GM23338 (cell line): ENCODE results near the gene NID2. TPM values are rescaled to one million over a fixed set of nuclear protein-coding genes. Genes with fewer than 3 reads are reported as not detected.

Experiments used
- ATAC-seq: fragments of 200-7000 bp; cut with Tn5 transposase; 3 replicates; pipeline ENCODE4 v1.9.1; 2020
- DNase-seq: peaks from one replicate; pipeline ENCODE4 v3.0.0-alpha.2; 2015; ENCODE audit warnings: low spot score
- H2AFZ ChIP-seq: fragments of 200-600 bp; sonication (generic); 2 replicates; pipeline ENCODE4 v1.8.0; 2016; ENCODE audit warnings: antibody characterized with exemption, mild to moderate bottlenecking, moderate library complexity
- H3F3A ChIP-seq: fragments of 200-600 bp; sonication (generic); replicated peaks from 2 replicates; pipeline ENCODE4 v1.8.0; 2017; ENCODE audit warnings: antibody characterized with exemption, mixed run types, low read depth
- H3K27ac ChIP-seq: fragments of 200-600 bp; sonication (generic); 2 replicates; pipeline ENCODE4 v1.6.1; 2016; ENCODE audit warnings: low read depth
- H3K27me3 ChIP-seq: fragments of 200-600 bp; sonication (generic); 2 replicates; pipeline ENCODE4 v1.8.0; 2016; ENCODE audit warnings: mild to moderate bottlenecking, mixed run types, moderate library complexity; ENCODE audit not compliant: insufficient read depth
- H3K36me3 ChIP-seq: fragments of 200-600 bp; sonication (generic); 2 replicates; pipeline ENCODE4 v1.8.0; 2016; ENCODE audit warnings: mild to moderate bottlenecking; ENCODE audit not compliant: insufficient read depth
- H3K4me1 ChIP-seq: fragments of 200-600 bp; sonication (generic); 2 replicates; pipeline ENCODE4 v1.8.0; 2016; ENCODE audit warnings: mild to moderate bottlenecking, moderate library complexity; ENCODE audit not compliant: insufficient read depth
- H3K4me2 ChIP-seq: fragments of 200-600 bp; sonication (generic); 2 replicates; pipeline ENCODE4 v1.7.1; 2017; ENCODE audit warnings: mixed run types
- H3K4me3 ChIP-seq: fragments of 200-600 bp; sonication (generic); 2 replicates; pipeline ENCODE4 v1.6.1; 2016; ENCODE audit warnings: mixed run types
- H3K79me2 ChIP-seq: fragments of 200-600 bp; sonication (generic); replicated peaks from 2 replicates; pipeline ENCODE4 v1.8.0; 2017; ENCODE audit warnings: mild to moderate bottlenecking; ENCODE audit not compliant: insufficient read depth
- H3K9me2 ChIP-seq: fragments of 200-600 bp; sonication (generic); 2 replicates; pipeline ENCODE4 v1.8.0; 2017; ENCODE audit not compliant: insufficient read depth
- H4K20me1 ChIP-seq: fragments of 200-600 bp; sonication (generic); replicated peaks from 2 replicates; pipeline ENCODE4 v1.8.0; 2017; ENCODE audit warnings: mild to moderate bottlenecking; ENCODE audit not compliant: insufficient read depth
- H3K27ac Mint-ChIP-seq: 2 replicates; pipeline ENCODE4 v1.8.0; 2020; ENCODE audit warnings: inconsistent platforms, mild to moderate bottlenecking, moderate library complexity, mixed read lengths
- H3K27me3 Mint-ChIP-seq: 3 replicates; pipeline ENCODE4 v1.8.0; 2022; ENCODE audit warnings: low read depth, mild to moderate bottlenecking, moderate library complexity, mixed read lengths, inconsistent platforms; ENCODE audit not compliant: insufficient read depth, poor library complexity
- H3K36me3 Mint-ChIP-seq: 3 replicates; pipeline ENCODE4 v1.8.0; 2021; ENCODE audit warnings: low read depth, mild to moderate bottlenecking, inconsistent platforms, moderate library complexity, mixed read lengths
- H3K4me1 Mint-ChIP-seq: 3 replicates; pipeline ENCODE4 v1.8.0; 2020; ENCODE audit warnings: mild to moderate bottlenecking, inconsistent platforms, mixed read lengths
- H3K4me3 Mint-ChIP-seq: 3 replicates; pipeline ENCODE4 v1.8.0; 2021; ENCODE audit warnings: moderate library complexity, mild to moderate bottlenecking, inconsistent platforms, mixed read lengths
- H3K9me3 Mint-ChIP-seq: 3 replicates; pipeline ENCODE4 v1.8.0; 2020; ENCODE audit warnings: moderate library complexity, mild to moderate bottlenecking, inconsistent platforms, mixed read lengths
- CREB1 ChIP-seq: fragments of 250-450 bp; sonication (Bioruptor Pico); IDR thresholded peaks from 2 replicates; pipeline ENCODE4 v1.5.0; 2020; ENCODE audit warnings: low read depth, mild to moderate bottlenecking, moderate library complexity
- EZH2 ChIP-seq: fragments of 200-600 bp; sonication (generic); IDR thresholded peaks from one replicate; pipeline ENCODE4 v1.8.0; 2017; ENCODE audit warnings: antibody characterized with exemption, mild to moderate bottlenecking, low read depth; ENCODE audit not compliant: unreplicated experiment
- EZH2phosphoT487 ChIP-seq: fragments of 200-600 bp; sonication (generic); IDR thresholded peaks from one replicate; pipeline ENCODE4 v1.8.1; 2018; ENCODE audit warnings: antibody characterized with exemption; ENCODE audit not compliant: unreplicated experiment
- JUNB ChIP-seq: IDR thresholded peaks from one replicate; pipeline ENCODE4 v1.6.1; 2016; ENCODE audit warnings: antibody characterized with exemption; ENCODE audit not compliant: unreplicated experiment
- NANOG ChIP-seq: IDR thresholded peaks from 2 replicates; pipeline ENCODE4 v1.6.1; 2016; ENCODE audit warnings: antibody characterized with exemption, borderline replicate concordance
- POLR2AphosphoS5 ChIP-seq: IDR thresholded peaks from 2 replicates; pipeline ENCODE4 v1.6.1; 2016; ENCODE audit warnings: antibody characterized with exemption, low read depth
- REST ChIP-seq: IDR thresholded peaks from one replicate; pipeline ENCODE4 v1.6.1; 2018; ENCODE audit warnings: antibody characterized with exemption; ENCODE audit not compliant: unreplicated experiment
- STAT1 ChIP-seq: IDR thresholded peaks from one replicate; pipeline ENCODE4 v1.6.1; 2016; ENCODE audit warnings: antibody characterized with exemption; ENCODE audit not compliant: unreplicated experiment
- ZNF114 ChIP-seq: fragments of 250-450 bp; sonication (Bioruptor Pico); IDR thresholded peaks from 2 replicates; pipeline ENCODE4 v1.5.0; 2020; ENCODE audit warnings: mild to moderate bottlenecking, moderate library complexity
- ZNF331 ChIP-seq: fragments of 250-450 bp; sonication (Bioruptor Pico); IDR thresholded peaks from 2 replicates; pipeline ENCODE4 v1.5.0; 2020; ENCODE audit warnings: low read depth, mild to moderate bottlenecking, moderate library complexity
- ZNF462 ChIP-seq: fragments of 250-450 bp; sonication (Bioruptor Pico); IDR thresholded peaks from 2 replicates; pipeline ENCODE4 v1.5.0; 2020; ENCODE audit warnings: mild to moderate bottlenecking, moderate library complexity
- polyA plus RNA-seq: library from polyadenylated mRNA; unstranded; fragments of >200 nt; fragmentation: Nextera tagmentation; extraction: Ambion mirVana; gene quantifications from 2 replicates; pipeline ENCODE4 v1.2.1, GENCODE V29; 2016
- total RNA-seq: library from RNA; depleted of rRNA; stranded (reverse); fragments of >200 nt; shearing (Covaris generic); gene quantifications from 2 replicates; pipeline ENCODE4 v1.2.3, GENCODE V29; 2014
- TF ChIP-seq, protein P1 (sequence below), 2 experiments: fragments of 200-600 bp in 1 of 2; sonication (generic) in 1 of 2; conservative IDR thresholded peaks; 2 replicates each; pipeline versions ENCODE4 v1.5.1 to v1.6.1; 2016 to 2017; ENCODE audit warnings: antibody characterized with exemption in 2 of 2, low read depth in 2 of 2, mild to moderate bottlenecking in 2 of 2, moderate library complexity in 1 of 2
- TF ChIP-seq, protein P2 (sequence below): IDR thresholded peaks from 2 replicates; pipeline ENCODE4 v1.6.1; 2016; ENCODE audit warnings: antibody characterized with exemption

The NID2 gene
- total and polyA plus RNA-seq, 2 experiments from 2014 or later = 4.3 to 10.4 TPM

- Histone ChIP-seq H3K79me2 (no peaks in the 10 kb centered on the region), H3K9me2 (no peaks in the 10 kb centered on the region), H3K4me2 (no peak overlapping the region), H3K4me1 (no peaks in the 10 kb centered on the region), H3K4me3 (no peak overlapping the region), H3K36me3 (no peaks in the 10 kb centered on the region), H2AFZ (no peak overlapping the region), H3F3A (no peaks in the 10 kb centered on the region), H3K27me3 (no peaks in the 10 kb centered on the region), H4K20me1 (no peaks in the 10 kb centered on the region), H3K27ac (no peak overlapping the region)
- no peak overlapping the region for H3K27ac Mint-ChIP-seq
- H3K36me3 Mint-ChIP-seq = no peaks in the 10 kb centered on the region
- H3K9me3 Mint-ChIP-seq = peaks cover 8% of the 10 kb centered on the region; the same call in 2 of the 3 replicates
- TF ChIP-seq REST (no peak), JUNB (no peak), POLR2AphosphoS5 (no peak), EZH2phosphoT487 (no peak), ZNF462 (CRISPR knock-in tag) (no peak), EZH2 (no peak), CREB1 (CRISPR knock-in tag) (no peak), NANOG (no peak), ZNF114 (CRISPR knock-in tag) (no peak), ZNF331 (CRISPR knock-in tag) (no peak), STAT1 (no peak)
- TF ChIP-seq, protein P1, sequence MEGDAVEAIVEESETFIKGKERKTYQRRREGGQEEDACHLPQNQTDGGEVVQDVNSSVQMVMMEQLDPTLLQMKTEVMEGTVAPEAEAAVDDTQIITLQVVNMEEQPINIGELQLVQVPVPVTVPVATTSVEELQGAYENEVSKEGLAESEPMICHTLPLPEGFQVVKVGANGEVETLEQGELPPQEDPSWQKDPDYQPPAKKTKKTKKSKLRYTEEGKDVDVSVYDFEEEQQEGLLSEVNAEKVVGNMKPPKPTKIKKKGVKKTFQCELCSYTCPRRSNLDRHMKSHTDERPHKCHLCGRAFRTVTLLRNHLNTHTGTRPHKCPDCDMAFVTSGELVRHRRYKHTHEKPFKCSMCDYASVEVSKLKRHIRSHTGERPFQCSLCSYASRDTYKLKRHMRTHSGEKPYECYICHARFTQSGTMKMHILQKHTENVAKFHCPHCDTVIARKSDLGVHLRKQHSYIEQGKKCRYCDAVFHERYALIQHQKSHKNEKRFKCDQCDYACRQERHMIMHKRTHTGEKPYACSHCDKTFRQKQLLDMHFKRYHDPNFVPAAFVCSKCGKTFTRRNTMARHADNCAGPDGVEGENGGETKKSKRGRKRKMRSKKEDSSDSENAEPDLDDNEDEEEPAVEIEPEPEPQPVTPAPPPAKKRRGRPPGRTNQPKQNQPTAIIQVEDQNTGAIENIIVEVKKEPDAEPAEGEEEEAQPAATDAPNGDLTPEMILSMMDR (conservative IDR thresholded peaks at IDR 0.05; ENCODE audit: low read depth in 2 of 2) = no peak
- TF ChIP-seq, protein P2, sequence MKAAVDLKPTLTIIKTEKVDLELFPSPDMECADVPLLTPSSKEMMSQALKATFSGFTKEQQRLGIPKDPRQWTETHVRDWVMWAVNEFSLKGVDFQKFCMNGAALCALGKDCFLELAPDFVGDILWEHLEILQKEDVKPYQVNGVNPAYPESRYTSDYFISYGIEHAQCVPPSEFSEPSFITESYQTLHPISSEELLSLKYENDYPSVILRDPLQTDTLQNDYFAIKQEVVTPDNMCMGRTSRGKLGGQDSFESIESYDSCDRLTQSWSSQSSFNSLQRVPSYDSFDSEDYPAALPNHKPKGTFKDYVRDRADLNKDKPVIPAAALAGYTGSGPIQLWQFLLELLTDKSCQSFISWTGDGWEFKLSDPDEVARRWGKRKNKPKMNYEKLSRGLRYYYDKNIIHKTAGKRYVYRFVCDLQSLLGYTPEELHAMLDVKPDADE = no peak
- DNase-seq = no peak
- peaks cover 4% of the 10 kb centered on the region; the same call in 1 of the 3 replicates for H3K4me1 Mint-ChIP-seq
- H3K27me3 Mint-ChIP-seq = no peaks in the 10 kb centered on the region
- no peak overlapping the region for H3K4me3 Mint-ChIP-seq
- ATAC-seq = no peak
Observed at GRCh38 chr14:52080808-52081755, 12.2 kb upstream of the NID2 start.
